ENCODE measurements around the gene CITED4.

The CITED4 gene

GRCh38 chr1:40823345-40823744, 38.8 kb downstream of the CITED4 start:
- Mint-ChIP-seq H3K9me3 (no peaks in the 10 kb centered on the region), H3K4me3 (no peak overlapping the region), H3K4me1 (ENCODE audit: low read depth) (peaks cover 27% of the 10 kb centered on the region), H3K27me3 (no peaks in the 10 kb centered on the region), H3K27ac (no peak overlapping the region), H3K36me3 (ENCODE audit: low read depth) (no peaks in the 10 kb centered on the region)
- no peak for DNase-seq

GRCh38 chr1:40822890-40823289, 39.3 kb downstream of the CITED4 start:
- Mint-ChIP-seq H3K4me1 (ENCODE audit: low read depth) (peaks cover 31% of the 10 kb centered on the region), H3K36me3 (ENCODE audit: low read depth) (no peaks in the 10 kb centered on the region), H3K27me3 (no peaks in the 10 kb centered on the region)

GRCh38 chr1:40820911-40821693, 41.1 kb downstream of the CITED4 start:
- Mint-ChIP-seq H3K27me3 (no peaks in the 10 kb centered on the region), H3K4me3 (no peak overlapping the region), H3K36me3 (ENCODE audit: low read depth) (no peaks in the 10 kb centered on the region), H3K9me3 (no peaks in the 10 kb centered on the region), H3K27ac (peak overlapping the region; percentile 40), H3K4me1 (ENCODE audit: low read depth) (peaks cover 30% of the 10 kb centered on the region)
- DNase-seq = no peak

More at GRCh38 chr1:40822890-40823289, 39.3 kb downstream of the CITED4 start:
- no peak for DNase-seq
- Mint-ChIP-seq H3K4me3 (no peak overlapping the region), H3K9me3 (no peaks in the 10 kb centered on the region), H3K27ac (no peak overlapping the region)

GRCh38 chr1:40820251-40820797, 41.8 kb downstream of the CITED4 start:
- Mint-ChIP-seq H3K4me3 (no peak overlapping the region), H3K36me3 (ENCODE audit: low read depth) (no peaks in the 10 kb centered on the region), H3K9me3 (no peaks in the 10 kb centered on the region), H3K27me3 (no peaks in the 10 kb centered on the region), H3K27ac (no peak overlapping the region), H3K4me1 (ENCODE audit: low read depth) (peaks cover 23% of the 10 kb centered on the region)
- DNase-seq = no peak

GRCh38 chr1:40819101-40819500, 43.1 kb downstream of the CITED4 start:
- no peaks in the 10 kb centered on the region for H3K9me3 Mint-ChIP-seq
- H3K27me3 Mint-ChIP-seq = no peaks in the 10 kb centered on the region
- H3K27ac Mint-ChIP-seq = no peak overlapping the region
- no peak overlapping the region for H3K4me3 Mint-ChIP-seq
- no peaks in the 10 kb centered on the region for H3K36me3 Mint-ChIP-seq (ENCODE audit: low read depth)
- no peak for DNase-seq
- H3K4me1 Mint-ChIP-seq (ENCODE audit: low read depth) = peaks cover 17% of the 10 kb centered on the region

- H3K4me3 Mint-ChIP-seq = peak overlapping the region; percentile 71
- H3K36me3 Mint-ChIP-seq (ENCODE audit: low read depth) = no peaks in the 10 kb centered on the region
- peaks cover 17% of the 10 kb centered on the region for H3K4me1 Mint-ChIP-seq (ENCODE audit: low read depth)
- peak; percentile 88 for DNase-seq
- H3K27me3 Mint-ChIP-seq = no peaks in the 10 kb centered on the region
- H3K27ac Mint-ChIP-seq = peak overlapping the region; percentile 66
- no peaks in the 10 kb centered on the region for H3K9me3 Mint-ChIP-seq
Measured at GRCh38 chr1:40818264-40818961, 43.8 kb downstream of the CITED4 start.

GRCh38 chr1:40817791-40818263, 44.3 kb downstream of the CITED4 start:
- DNase-seq = no peak
- no peak overlapping the region for H3K27ac Mint-ChIP-seq
- H3K4me1 Mint-ChIP-seq (ENCODE audit: low read depth) = peaks cover 17% of the 10 kb centered on the region
- H3K27me3 Mint-ChIP-seq = no peaks in the 10 kb centered on the region
- no peaks in the 10 kb centered on the region for H3K36me3 Mint-ChIP-seq (ENCODE audit: low read depth)
- peak overlapping the region; percentile 71 for H3K4me3 Mint-ChIP-seq
- no peaks in the 10 kb centered on the region for H3K9me3 Mint-ChIP-seq

GRCh38 chr1:40815420-40815819, 46.7 kb downstream of the CITED4 start:
- Mint-ChIP-seq H3K36me3 (ENCODE audit: low read depth) (no peaks in the 10 kb centered on the region), H3K4me1 (ENCODE audit: low read depth) (peaks cover 17% of the 10 kb centered on the region), H3K4me3 (no peak overlapping the region), H3K9me3 (no peaks in the 10 kb centered on the region), H3K27me3 (no peaks in the 10 kb centered on the region), H3K27ac (no peak overlapping the region)
- no peak for DNase-seq
